HCT116 (cell line): Measurements from ENCODE around the gene LRRIQ4. TPM values are rescaled to one million over a fixed set of nuclear protein-coding genes. Genes with fewer than 3 reads are reported as not detected.

Source experiments
- ATAC-seq: fragments of 200-7000 bp; cut with Tn5 transposase; 2 replicates; pipeline ENCODE4 v1.9.1; 2020; ENCODE audit warnings: mild to moderate bottlenecking, moderate library complexity
- BruUV-seq: library from RNA; stranded (reverse); fragments of 400-500 nt; replicated peaks from 2 replicates; lab custom pipeline; 2021; lab: Mats Ljungman, UMichigan
- CTCF ChIA-PET: fragments of 300-600 bp; sonication (Branson Sonifier 250); formaldehyde crosslinking; loops from one replicate; lab custom pipeline; 2021; ENCODE audit warnings: antibody characterized with exemption; lab: Charles Lee
- POLR2A ChIA-PET: fragments of 300-600, 350-600 bp; sonication (Branson Sonifier 250); formaldehyde crosslinking; loops from one replicate; lab custom pipeline; 2021; ENCODE audit warnings: antibody characterized with exemption; lab: Charles Lee
- RAD21 ChIA-PET, 2 experiments: fragments of 300-600 bp; sonication (Branson Sonifier 250); formaldehyde crosslinking; loops; one replicate each; lab custom pipeline; 2023; ENCODE audit warnings: low total read pairs in 2 of 2; ENCODE audit not compliant: uncharacterized antibody in 2 of 2, unreplicated experiment in 2 of 2, low non-redundant PET in 1 of 2; lab: Charles Lee
- DNase-seq: peaks from one replicate; pipeline ENCODE4 v3.0.0-alpha.2; 2010; ENCODE audit warnings: low read depth, low spot score
- H2AFZ ChIP-seq: fragments of 200-600 bp; shearing (Covaris generic), sonication (generic); 2 replicates; pipeline ENCODE4 v1.6.1; 2017; ENCODE audit warnings: low read depth, mixed run types, mixed read lengths, antibody characterized with exemption, low read length; ENCODE audit not compliant: poor library complexity, severe bottlenecking
- H3K27ac ChIP-seq: 2 replicates; pipeline ENCODE4 v1.5.1; 2012; ENCODE audit warnings: low read depth, low read length
- H3K27me3 ChIP-seq: fragments of 200-600 bp; sonication (generic); 2 replicates; pipeline ENCODE4 v1.6.1; 2016; ENCODE audit warnings: mixed run types, low read length, mixed read lengths; ENCODE audit not compliant: insufficient read depth
- H3K36me3 ChIP-seq, 2 experiments: fragments of 200-500 bp in 1 of 2; fragments of 200-600 bp in 1 of 2; sonication (Bioruptor generic) in 1 of 2; sonication (generic) in 1 of 2; 2 replicates each; pipeline versions ENCODE4 v1.5.1 to v1.6.1; 2014 to 2016; ENCODE audit warnings: low read length in 2 of 2, inconsistent platforms in 1 of 2, mixed read lengths in 1 of 2, mixed run types in 1 of 2; ENCODE audit not compliant: insufficient read depth in 2 of 2, control insufficient read depth in 1 of 2
- H3K4me1 ChIP-seq, 2 experiments: fragments of 200-600 bp in 1 of 2; sonication (generic) in 1 of 2; 2 replicates each; pipeline versions ENCODE4 v1.5.1 to v1.6.1; 2012 to 2017; ENCODE audit warnings: low read length in 2 of 2, inconsistent platforms in 1 of 2, mild to moderate bottlenecking in 1 of 2, mixed read lengths in 1 of 2, mixed run types in 1 of 2, moderate library complexity in 1 of 2; ENCODE audit not compliant: insufficient read depth in 2 of 2, control insufficient read depth in 1 of 2
- H3K4me2 ChIP-seq: fragments of 200-600 bp; sonication (generic); 2 replicates; pipeline ENCODE4 v1.6.1; 2017; ENCODE audit warnings: mixed run types, low read length, mixed read lengths
- H3K4me3 ChIP-seq, 2 experiments: fragments of 200-600 bp in 1 of 2; sonication (generic) in 1 of 2; replicated peaks in 1 of 2; 2 replicates each; pipeline ENCODE4 v1.5.1; 2011 to 2016; ENCODE audit warnings: low read length in 2 of 2, control low read depth in 1 of 2, low read depth in 1 of 2, mild to moderate bottlenecking in 1 of 2, mixed read lengths in 1 of 2, mixed run types in 1 of 2
- H3K79me2 ChIP-seq: fragments of 200-600 bp; sonication (generic); 2 replicates; pipeline ENCODE4 v1.6.1; 2017; ENCODE audit warnings: mild to moderate bottlenecking, mixed run types, low read length, moderate library complexity, mixed read lengths; ENCODE audit not compliant: insufficient read depth
- H3K9ac ChIP-seq: fragments of 200-600 bp; sonication (generic); 2 replicates; pipeline ENCODE4 v1.6.1; 2016; ENCODE audit warnings: low read length, mixed read lengths
- H3K9me2 ChIP-seq: fragments of 200-600 bp; sonication (generic), shearing (Covaris generic); 2 replicates; pipeline ENCODE4 v1.6.1; 2017; ENCODE audit warnings: mixed run types, mild to moderate bottlenecking, moderate library complexity; ENCODE audit not compliant: insufficient read depth
- H3K9me3 ChIP-seq, 2 experiments: fragments of 200-500 bp in 1 of 2; fragments of 200-600 bp in 1 of 2; sonication (Bioruptor generic) in 1 of 2; sonication (generic) in 1 of 2; 2 replicates each; pipeline ENCODE4 v1.6.1; 2014 to 2017; ENCODE audit warnings: low read length in 2 of 2, mixed read lengths in 2 of 2, inconsistent platforms in 1 of 2, low read depth in 1 of 2, mild to moderate bottlenecking in 1 of 2, mixed run types in 1 of 2, moderate library complexity in 1 of 2; ENCODE audit not compliant: control insufficient read depth in 1 of 2, insufficient read depth in 1 of 2
- H4K20me1 ChIP-seq: fragments of 200-600 bp; sonication (generic), shearing (Covaris generic); 2 replicates; pipeline ENCODE4 v1.6.1; 2017; ENCODE audit warnings: mixed run types, mild to moderate bottlenecking, moderate library complexity; ENCODE audit not compliant: insufficient read depth
- CBX3 ChIP-seq: IDR thresholded peaks from 2 replicates; pipeline ENCODE4 v1.6.1; 2012; ENCODE audit warnings: low read depth
- CTCF ChIP-seq, 3 experiments: fragments of 200-600 bp in 1 of 3; sonication (generic) in 1 of 3; IDR thresholded peaks in 2 of 3; conservative IDR thresholded peaks in 1 of 3; 2 replicates each; pipeline ENCODE4 v1.5.1; 2012 to 2017; ENCODE audit warnings: low read depth in 2 of 3, low read length in 2 of 3, antibody characterized with exemption in 1 of 3, borderline replicate concordance in 1 of 3, control low read depth in 1 of 3, mild to moderate bottlenecking in 1 of 3, mixed read lengths in 1 of 3, mixed run types in 1 of 3, moderate library complexity in 1 of 3; ENCODE audit not compliant: insufficient read depth in 1 of 3
- EGR1 ChIP-seq: IDR thresholded peaks from 2 replicates; pipeline ENCODE4 v1.6.1; 2012; ENCODE audit warnings: low read depth
- EZH2 ChIP-seq: fragments of 200-600 bp; sonication (generic); IDR thresholded peaks from 2 replicates; pipeline ENCODE4 v1.6.1; 2017; ENCODE audit warnings: antibody characterized with exemption, mixed run types
- FOSL1 ChIP-seq: IDR thresholded peaks from 2 replicates; pipeline ENCODE4 v1.6.1; 2012; ENCODE audit warnings: low read depth
- POLR2A ChIP-seq: IDR thresholded peaks from 2 replicates; pipeline ENCODE4 v1.7.0; 2011; ENCODE audit warnings: borderline replicate concordance; ENCODE audit not compliant: insufficient read depth, insufficient read length; ENCODE audit errors: extremely low read depth
- POLR2AphosphoS5 ChIP-seq: IDR thresholded peaks from 2 replicates; pipeline ENCODE4 v1.6.1; 2011; ENCODE audit warnings: mild to moderate bottlenecking, low read depth, low read length, moderate library complexity
- RAD21 ChIP-seq: IDR thresholded peaks from 2 replicates; pipeline ENCODE4 v1.6.1; 2012; ENCODE audit warnings: low read depth, mild to moderate bottlenecking
- SRF ChIP-seq: IDR thresholded peaks from 2 replicates; pipeline ENCODE4 v1.6.1; 2012; ENCODE audit warnings: low read depth
- TCF7L2 ChIP-seq: IDR thresholded peaks from 2 replicates; pipeline ENCODE4 v1.7.0; 2011; ENCODE audit warnings: borderline replicate concordance, inconsistent platforms; ENCODE audit not compliant: insufficient read depth, insufficient read length; ENCODE audit errors: extremely low read depth
- YY1 ChIP-seq: IDR thresholded peaks from 2 replicates; pipeline ENCODE4 v1.6.1; 2011; ENCODE audit warnings: low read length, low read depth, moderate library complexity, mild to moderate bottlenecking; ENCODE audit not compliant: insufficient replicate concordance; ENCODE audit errors: extremely low read depth
- ZBTB33 ChIP-seq: IDR thresholded peaks from 2 replicates; pipeline ENCODE4 v1.6.1; 2011; ENCODE audit warnings: mild to moderate bottlenecking, low read length, moderate library complexity; ENCODE audit not compliant: insufficient replicate concordance; ENCODE audit errors: extremely low read depth
- ZNF274 ChIP-seq: fragments of 200-500 bp; sonication (Bioruptor generic); IDR thresholded peaks from 2 replicates; pipeline ENCODE4 v1.6.1; 2014; ENCODE audit warnings: mild to moderate bottlenecking, low read depth, low read length, inconsistent platforms
- intact Hi-C: fragments of 100-400 bp; cut with micrococcal nuclease; formaldehyde crosslinking; loops from 2 replicates; pipeline ENCODE4 v1.10.0; 2022
- total RNA-seq: library from RNA; stranded (reverse); gene quantifications from one replicate; pipeline ENCODE4 v1.2.1, GENCODE V29; 2021; ENCODE audit not compliant: unreplicated experiment

The LRRIQ4 gene
- total RNA-seq, 1 experiment from 2014 or later, result not detected

- no peak for TF ChIP-seq CTCF (IDR thresholded peaks at IDR 0.05 in 2 of 3, conservative IDR thresholded peaks at IDR 0.05 in 1 of 3; ENCODE audit: borderline replicate concordance in 1 of 3, insufficient read depth in 1 of 3, low read depth in 2 of 3, low read length in 2 of 3)
Measured at GRCh38 chr3:169772897-169773816, 39.5 kb upstream of the LRRIQ4 start, which contains the start of gene MYNN (continued).

DNA sequence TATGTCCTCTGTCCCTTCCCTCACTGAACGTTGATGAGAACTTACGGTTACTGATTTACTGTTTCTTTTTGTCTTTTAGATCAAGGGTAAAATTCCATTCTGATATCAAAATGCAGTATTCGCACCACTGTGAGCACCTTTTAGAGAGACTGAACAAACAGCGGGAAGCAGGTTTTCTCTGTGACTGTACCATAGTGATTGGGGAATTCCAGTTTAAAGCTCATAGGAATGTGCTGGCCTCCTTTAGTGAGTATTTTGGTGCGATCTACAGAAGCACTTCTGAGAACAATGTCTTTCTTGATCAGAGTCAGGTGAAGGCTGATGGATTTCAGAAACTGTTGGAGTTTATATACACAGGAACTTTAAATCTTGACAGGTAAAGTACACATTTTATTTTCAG lies 38.5 kb upstream of the LRRIQ4 start:
- peak overlapping the region; percentile 97 for H3K4me2 ChIP-seq
- no peaks in the 10 kb centered on the region for H4K20me1 ChIP-seq
- H3K27me3 ChIP-seq, result no peaks in the 10 kb centered on the region
- intact Hi-C loops, result no loop called here
- H3K36me3 ChIP-seq, result peaks cover 21 to 22% of the 10 kb centered on the region in 2 experiments; a peak in 3 of 4 replicates
- no peak overlapping the region; the same call in 1 of the 2 replicates for H3K27ac ChIP-seq
- DNase-seq (no peak), ATAC-seq (no peak)
- peak overlapping the region; percentile 94 to 99 for H3K4me3 ChIP-seq
- H3K79me2 ChIP-seq, result peaks cover 61% of the 10 kb centered on the region
- ChIA-PET RAD21 (no interaction called here), POLR2A (no interaction called here), CTCF (no interaction called here)
- no TSS peak for BruUV-seq
- peaks cover 3 to 15% of the 10 kb centered on the region in 2 experiments; a peak in 1 of 4 replicates for H3K4me1 ChIP-seq
- H3K9me3 ChIP-seq, result no peaks in the 10 kb centered on the region
- no peaks in the 10 kb centered on the region for H3K9me2 ChIP-seq
- no peak overlapping the region for H2AFZ ChIP-seq
- H3K9ac ChIP-seq, result peak overlapping the region; percentile 96
- TF ChIP-seq POLR2A (no peak), POLR2AphosphoS5 (no peak), YY1 (no peak), EZH2 (no peak), TCF7L2 (no peak), ZNF274 (no peak), CTCF (IDR thresholded peaks at IDR 0.05 in 2 of 3, conservative IDR thresholded peaks at IDR 0.05 in 1 of 3; ENCODE audit: borderline replicate concordance in 1 of 3, insufficient read depth in 1 of 3, low read depth in 2 of 3, low read length in 2 of 3) (no peak), CBX3 (no peak), SRF (no peak), RAD21 (no peak), ZBTB33 (no peak), FOSL1 (no peak), EGR1 (no peak)
